Muscle layer of colon (tissue), 2 donors: ENCODE measurements around the gene LUM.

Experiments used
- H3K27ac ChIP-seq: one replicate; pipeline ENCODE4 v1.7.0; 2013; ENCODE audit warnings: low read depth, mild to moderate bottlenecking, low read length, moderate library complexity
- H3K27me3 ChIP-seq, 2 donors: one replicate each; pipeline ENCODE4 v1.7.0; 2013; ENCODE audit warnings: low read length in 2 of 2, mild to moderate bottlenecking in 2 of 2; ENCODE audit not compliant: insufficient read depth in 2 of 2, control insufficient read depth in 1 of 2
- H3K36me3 ChIP-seq: one replicate; pipeline ENCODE4 v1.7.0; 2013; ENCODE audit warnings: mild to moderate bottlenecking, low read length; ENCODE audit not compliant: insufficient read depth
- H3K4me1 ChIP-seq: one replicate; pipeline ENCODE4 v1.7.0; 2013; ENCODE audit warnings: mild to moderate bottlenecking, low read length; ENCODE audit not compliant: insufficient read depth
- H3K4me3 ChIP-seq, 2 donors: one replicate each; pipeline ENCODE4 v1.7.0; 2013; ENCODE audit warnings: low read length in 2 of 2, low read depth in 1 of 2, mild to moderate bottlenecking in 1 of 2, moderate library complexity in 1 of 2
- H3K9ac ChIP-seq: one replicate; pipeline ENCODE4 v1.7.0; 2013; ENCODE audit warnings: low read length
- H3K9me3 ChIP-seq: one replicate; pipeline ENCODE4 v1.7.0; 2013; ENCODE audit warnings: mild to moderate bottlenecking, low read length
- donor health status: abdominal sarcoma.
- donor health status: Adenocarcinoma of cecum.

LUM gene

GRCh38 chr12:91133871-91134270 lies 22.6 kb upstream of the LUM start:
- H3K36me3 ChIP-seq, result no peaks in the 10 kb centered on the region
- peaks cover 15% of the 10 kb centered on the region for H3K4me1 ChIP-seq
- no peak overlapping the region for H3K9ac ChIP-seq
- no peaks in the 10 kb centered on the region for H3K27me3 ChIP-seq
- H3K4me3 ChIP-seq, result no peak overlapping the region
- no peak overlapping the region for H3K27ac ChIP-seq
- no peaks in the 10 kb centered on the region for H3K9me3 ChIP-seq

GRCh38 chr12:91129662-91130362 lies 18.5 kb upstream of the LUM start:
- H3K27ac ChIP-seq, result no peak overlapping the region
- no peak overlapping the region for H3K4me3 ChIP-seq
- no peaks in the 10 kb centered on the region for H3K9me3 ChIP-seq
- H3K27me3 ChIP-seq, result no peaks in the 10 kb centered on the region
- no peaks in the 10 kb centered on the region for H3K36me3 ChIP-seq
- H3K9ac ChIP-seq, result no peak overlapping the region
- H3K4me1 ChIP-seq, result no peaks in the 10 kb centered on the region

- Histone ChIP-seq H3K27ac (no peak overlapping the region), H3K36me3 (no peaks in the 10 kb centered on the region), H3K9me3 (no peaks in the 10 kb centered on the region), H3K27me3 (no peaks in the 10 kb centered on the region), H3K4me1 (no peaks in the 10 kb centered on the region), H3K4me3 (no peak overlapping the region), H3K9ac (no peak overlapping the region)
Measured at GRCh38 chr12:91127751-91128150, 16.5 kb upstream of the LUM start.

DNA sequence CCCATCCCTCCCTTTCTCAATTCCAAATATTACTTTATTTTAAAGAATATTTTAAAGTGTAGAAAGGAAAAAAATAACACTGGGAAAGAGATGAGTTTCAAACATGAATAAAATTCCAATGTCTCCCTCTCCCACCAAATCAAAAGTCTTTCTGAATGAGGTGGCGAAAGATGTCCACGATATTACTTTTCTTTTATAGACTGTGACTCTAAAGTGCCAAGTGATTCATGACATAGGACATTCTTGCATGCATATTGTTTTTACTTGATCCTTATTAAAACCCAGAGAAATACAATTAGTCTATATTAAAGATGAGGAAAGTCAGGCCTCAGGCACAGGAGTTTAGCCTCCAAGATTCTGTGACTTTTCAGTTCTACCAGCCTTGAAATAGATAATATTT lies 16.0 kb upstream of the LUM start:
- H3K36me3 ChIP-seq, result no peaks in the 10 kb centered on the region
- no peak overlapping the region for H3K27ac ChIP-seq
- no peaks in the 10 kb centered on the region for H3K9me3 ChIP-seq
- H3K4me1 ChIP-seq, result no peaks in the 10 kb centered on the region
- H3K27me3 ChIP-seq, result no peaks in the 10 kb centered on the region
- H3K4me3 ChIP-seq, result no peak overlapping the region
- no peak overlapping the region for H3K9ac ChIP-seq

DNA sequence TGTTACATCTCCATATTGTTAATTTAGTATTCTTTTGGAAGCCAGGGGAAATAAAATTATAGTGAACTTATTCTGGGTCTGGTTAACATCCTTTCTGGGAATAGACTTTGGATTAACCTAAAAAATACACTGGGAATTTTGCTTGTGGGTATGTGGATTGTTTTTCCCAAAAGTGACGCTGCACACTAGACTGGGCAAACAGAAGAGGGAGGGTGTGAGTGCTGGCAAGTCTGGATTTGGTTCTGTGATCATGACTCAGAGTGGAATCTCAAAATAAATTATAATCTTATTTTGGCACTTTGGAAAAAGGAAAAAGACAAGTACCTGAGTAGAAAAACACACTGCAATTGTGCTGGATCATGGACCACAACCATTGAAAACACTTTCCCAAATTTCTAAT lies 15.2 kb upstream of the LUM start:
- Histone ChIP-seq H3K4me3 (no peak overlapping the region), H3K9ac (no peak overlapping the region), H3K36me3 (no peaks in the 10 kb centered on the region), H3K27ac (no peak overlapping the region), H3K27me3 (no peaks in the 10 kb centered on the region), H3K9me3 (no peaks in the 10 kb centered on the region), H3K4me1 (no peaks in the 10 kb centered on the region)

DNA sequence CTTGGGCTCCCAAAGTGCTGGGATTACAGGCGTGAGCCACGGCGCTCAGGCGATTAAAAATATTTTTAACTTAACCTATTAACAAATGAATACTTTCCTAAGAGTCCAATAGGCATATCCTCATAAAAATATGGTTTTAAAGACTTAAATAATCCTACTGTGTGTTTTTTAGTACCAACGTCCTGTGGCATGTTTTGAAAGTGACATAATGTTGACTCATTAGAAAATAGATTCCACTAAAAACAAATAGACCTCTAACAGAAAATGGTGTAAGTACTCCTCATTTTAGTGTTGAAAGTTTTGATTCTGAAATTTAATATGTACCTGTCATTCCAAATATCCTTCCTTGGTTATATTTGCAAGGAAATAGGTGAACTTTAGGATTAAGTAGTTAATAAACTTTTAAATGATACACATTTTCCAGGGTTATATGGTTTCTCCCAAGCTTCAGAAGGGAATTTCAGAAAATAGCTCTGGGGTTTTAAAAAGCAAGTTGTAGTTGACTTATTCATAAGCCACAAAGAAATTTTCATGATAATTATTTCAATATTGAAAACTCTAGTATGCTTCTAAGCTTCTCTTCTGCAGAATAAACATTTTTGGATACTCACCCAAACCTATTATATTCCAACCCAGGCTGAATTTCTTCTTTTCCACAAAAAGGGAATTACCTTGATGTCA lies 12.1 kb upstream of the LUM start:
- H3K9me3 ChIP-seq, result no peaks in the 10 kb centered on the region
- no peaks in the 10 kb centered on the region for H3K27me3 ChIP-seq
- no peak overlapping the region for H3K9ac ChIP-seq
- no peak overlapping the region for H3K4me3 ChIP-seq
- no peaks in the 10 kb centered on the region for H3K4me1 ChIP-seq
- no peak overlapping the region for H3K27ac ChIP-seq
- no peaks in the 10 kb centered on the region for H3K36me3 ChIP-seq

- H3K4me3 ChIP-seq, result no peak overlapping the region
- no peaks in the 10 kb centered on the region for H3K4me1 ChIP-seq
- H3K9me3 ChIP-seq, result no peaks in the 10 kb centered on the region
- no peak overlapping the region for H3K27ac ChIP-seq
- no peak overlapping the region for H3K9ac ChIP-seq
- H3K27me3 ChIP-seq, result no peaks in the 10 kb centered on the region
- no peaks in the 10 kb centered on the region for H3K36me3 ChIP-seq
Measured at GRCh38 chr12:91120781-91121180, 9.5 kb upstream of the LUM start.

DNA sequence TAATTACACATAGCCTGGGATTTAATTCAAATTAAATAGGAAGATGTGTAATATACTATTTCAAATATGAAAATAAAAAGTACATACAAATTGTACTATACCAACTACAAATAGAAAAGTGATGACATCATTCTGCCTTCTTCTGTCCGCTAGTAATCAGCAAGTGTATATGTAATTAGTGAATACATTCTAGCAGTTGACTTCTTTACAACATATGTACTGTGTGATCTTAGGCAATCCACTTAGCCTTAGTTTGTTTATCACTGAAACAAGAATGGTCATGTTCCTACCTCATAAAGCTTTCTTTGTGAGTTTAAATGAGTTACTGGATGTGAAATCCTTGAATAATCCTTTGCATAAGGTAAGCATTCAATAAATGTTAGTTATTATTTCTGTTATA lies 7.8 kb upstream of the LUM start:
- no peak overlapping the region for H3K27ac ChIP-seq
- no peaks in the 10 kb centered on the region for H3K27me3 ChIP-seq
- H3K4me3 ChIP-seq, result no peak overlapping the region
- H3K9me3 ChIP-seq, result no peaks in the 10 kb centered on the region
- no peaks in the 10 kb centered on the region for H3K36me3 ChIP-seq
- H3K4me1 ChIP-seq, result no peaks in the 10 kb centered on the region
- no peak overlapping the region for H3K9ac ChIP-seq

DNA sequence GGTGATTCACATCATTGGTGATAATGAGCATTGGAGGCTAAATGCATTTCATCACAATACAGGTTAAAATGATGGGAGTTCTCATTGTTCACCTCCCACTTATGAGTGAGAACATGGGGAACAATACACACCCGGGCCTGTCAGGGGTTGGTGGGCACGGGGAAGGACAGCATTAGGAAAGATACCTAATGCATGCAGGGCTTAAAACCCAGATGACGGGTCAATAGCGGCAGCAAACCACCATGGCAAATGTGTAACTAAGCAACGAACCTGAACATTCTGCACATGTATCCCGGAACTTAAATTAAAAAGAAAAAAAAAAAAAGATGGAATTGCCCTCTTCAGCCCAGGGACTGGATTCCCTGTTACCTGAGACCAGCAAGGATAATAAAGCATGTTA lies 2.3 kb upstream of the LUM start:
- no peak overlapping the region for H3K9ac ChIP-seq
- no peak overlapping the region for H3K4me3 ChIP-seq
- H3K36me3 ChIP-seq, result no peaks in the 10 kb centered on the region
- no peak overlapping the region for H3K27ac ChIP-seq
- H3K27me3 ChIP-seq, result no peaks in the 10 kb centered on the region
- no peaks in the 10 kb centered on the region for H3K9me3 ChIP-seq
- H3K4me1 ChIP-seq, result peaks cover 10% of the 10 kb centered on the region

GRCh38 chr12:91110311-91110924 lies 876 bp downstream of the LUM start:
- Histone ChIP-seq H3K4me1 (peaks cover 10% of the 10 kb centered on the region), H3K27ac (no peak overlapping the region), H3K4me3 (peak overlapping the region in 1 of 2 donors; percentile 47), H3K27me3 (no peaks in the 10 kb centered on the region), H3K9me3 (no peaks in the 10 kb centered on the region), H3K9ac (peak overlapping the region; percentile 4), H3K36me3 (no peaks in the 10 kb centered on the region)

DNA sequence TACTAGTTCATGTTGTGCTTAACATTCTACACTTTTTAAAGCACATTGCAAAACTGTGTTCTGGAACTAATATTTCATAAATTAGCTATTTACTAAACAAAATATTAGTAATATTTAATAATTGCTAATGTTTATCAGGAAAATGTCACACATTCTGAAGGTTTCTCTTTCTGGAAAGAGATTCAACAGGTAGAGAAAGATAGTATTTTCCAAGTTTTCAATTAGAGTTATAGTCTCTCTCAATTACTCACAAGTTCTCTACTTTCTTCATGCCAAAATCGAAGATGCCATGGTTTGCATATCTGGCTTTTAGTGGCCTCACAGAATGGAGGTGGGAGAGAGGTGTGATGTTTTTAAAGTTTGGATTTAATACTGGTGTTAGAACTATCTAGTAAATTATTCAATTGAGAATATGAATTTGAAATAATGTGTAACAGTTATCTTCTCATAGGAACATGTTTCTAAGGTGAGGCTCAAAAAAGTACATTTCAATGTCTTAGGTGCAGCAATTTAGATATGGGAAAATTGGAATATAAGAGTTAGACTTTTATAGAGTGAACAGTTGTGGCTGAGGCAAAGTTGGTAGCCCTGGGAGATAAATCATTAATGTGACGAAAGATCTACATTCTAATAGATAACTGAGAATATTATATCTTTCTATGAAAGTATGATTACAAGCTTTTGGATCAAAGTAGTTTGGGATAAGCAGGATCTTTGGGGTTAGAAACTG lies 1.5 kb downstream of the LUM start:
- Histone ChIP-seq H3K4me1 (peaks cover 10% of the 10 kb centered on the region), H3K4me3 (peak overlapping the region in 1 of 2 donors; percentile 35), H3K9me3 (no peaks in the 10 kb centered on the region), H3K36me3 (no peaks in the 10 kb centered on the region), H3K27ac (no peak overlapping the region), H3K27me3 (no peaks in the 10 kb centered on the region), H3K9ac (no peak overlapping the region)
